Activated naive CD8-positive, alpha-beta T cell (primary cell): ENCODE measurements around the gene IL2RG.
A peak's percentile ranks its signal among the peaks of the same experiment; 100 is the strongest.

Experiments used
- H3K27ac Mint-ChIP-seq: one replicate; pipeline ENCODE4 v1.8.0; 2021; ENCODE audit warnings: mixed read lengths
- H3K27me3 Mint-ChIP-seq: one replicate; pipeline ENCODE4 v1.8.0; 2021; ENCODE audit warnings: mixed read lengths
- H3K36me3 Mint-ChIP-seq: one replicate; pipeline ENCODE4 v1.8.0; 2021; ENCODE audit warnings: mixed read lengths
- H3K4me1 Mint-ChIP-seq: one replicate; pipeline ENCODE4 v1.8.0; 2021; ENCODE audit warnings: low read depth, mixed read lengths
- H3K4me3 Mint-ChIP-seq: one replicate; pipeline ENCODE4 v1.8.0; 2021; ENCODE audit warnings: mild to moderate bottlenecking, mixed read lengths
- H3K9me3 Mint-ChIP-seq: one replicate; pipeline ENCODE4 v1.8.0; 2021; ENCODE audit warnings: low read depth, mixed read lengths

Gene IL2RG

DNA sequence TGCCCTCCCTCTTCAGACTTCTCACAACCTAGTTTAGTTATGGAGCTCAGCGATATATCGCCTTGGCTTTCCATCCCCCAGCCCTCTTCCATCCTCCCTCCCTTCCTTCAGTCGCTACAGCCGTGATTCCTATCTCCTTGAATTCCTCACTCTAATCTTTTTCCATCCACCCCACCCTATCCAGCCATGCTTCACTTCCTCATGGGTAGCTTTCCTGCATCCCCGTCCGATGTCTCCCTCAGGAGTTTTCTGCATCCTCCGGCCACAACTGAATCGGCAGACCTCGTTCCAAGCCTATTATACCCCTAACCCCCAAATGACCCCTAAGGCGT, 43.7 kb downstream of the IL2RG start:
- Mint-ChIP-seq H3K27ac (peak overlapping the region; percentile 94), H3K4me3 (peak overlapping the region; percentile 99), H3K36me3 (peaks cover 2% of the 10 kb centered on the region), H3K27me3 (no peaks in the 10 kb centered on the region), H3K9me3 (no peaks in the 10 kb centered on the region), H3K4me1 (peaks cover 23% of the 10 kb centered on the region)

DNA sequence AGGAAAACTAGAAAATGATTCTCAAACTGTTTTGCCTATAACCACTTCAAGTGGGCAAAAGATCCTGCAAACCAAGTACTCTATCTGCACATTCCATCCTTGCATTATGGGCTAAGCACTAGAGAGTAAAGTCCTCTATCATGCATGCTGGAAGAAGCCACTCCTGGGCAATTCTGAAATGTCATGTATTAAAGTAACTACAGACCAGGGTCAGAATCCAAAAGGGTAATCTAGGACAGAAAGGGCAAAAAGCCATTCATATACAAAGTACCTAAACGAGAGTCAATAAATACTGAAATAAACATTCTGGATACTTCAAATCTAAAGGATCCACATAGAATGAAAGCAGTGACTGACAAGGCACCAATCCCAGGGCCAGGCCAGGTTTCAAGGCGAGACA, 44.3 kb downstream of the IL2RG start:
- no peaks in the 10 kb centered on the region for H3K9me3 Mint-ChIP-seq
- peak overlapping the region; percentile 99 for H3K4me3 Mint-ChIP-seq
- peaks cover 2% of the 10 kb centered on the region for H3K36me3 Mint-ChIP-seq
- H3K27ac Mint-ChIP-seq = peak overlapping the region; percentile 94
- no peaks in the 10 kb centered on the region for H3K27me3 Mint-ChIP-seq
- H3K4me1 Mint-ChIP-seq = peaks cover 23% of the 10 kb centered on the region

DNA sequence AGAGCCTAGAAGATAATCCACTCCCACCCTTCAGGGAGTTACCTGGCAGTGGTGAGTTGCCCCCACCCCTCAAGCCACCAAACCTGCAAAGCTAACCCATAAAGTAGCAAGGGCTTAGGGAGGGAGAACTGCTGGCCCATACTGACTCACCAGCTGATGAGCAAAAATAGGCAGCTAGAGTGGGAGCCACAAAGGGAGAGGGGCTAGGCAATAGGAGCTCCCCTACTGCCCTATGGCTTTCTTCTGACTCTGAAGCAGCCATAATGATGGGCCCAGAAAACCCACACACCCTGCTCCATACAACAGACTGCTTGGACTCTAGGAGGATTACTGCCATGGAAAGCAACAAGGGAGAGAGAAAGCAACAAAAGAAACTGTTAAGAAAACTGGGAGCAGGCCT, 51.2 kb downstream of the IL2RG start:
- peaks cover 6% of the 10 kb centered on the region for H3K36me3 Mint-ChIP-seq
- H3K4me1 Mint-ChIP-seq = peaks cover 41% of the 10 kb centered on the region
- no peaks in the 10 kb centered on the region for H3K27me3 Mint-ChIP-seq
- H3K27ac Mint-ChIP-seq = no peak overlapping the region
- no peak overlapping the region for H3K4me3 Mint-ChIP-seq
- no peaks in the 10 kb centered on the region for H3K9me3 Mint-ChIP-seq

DNA sequence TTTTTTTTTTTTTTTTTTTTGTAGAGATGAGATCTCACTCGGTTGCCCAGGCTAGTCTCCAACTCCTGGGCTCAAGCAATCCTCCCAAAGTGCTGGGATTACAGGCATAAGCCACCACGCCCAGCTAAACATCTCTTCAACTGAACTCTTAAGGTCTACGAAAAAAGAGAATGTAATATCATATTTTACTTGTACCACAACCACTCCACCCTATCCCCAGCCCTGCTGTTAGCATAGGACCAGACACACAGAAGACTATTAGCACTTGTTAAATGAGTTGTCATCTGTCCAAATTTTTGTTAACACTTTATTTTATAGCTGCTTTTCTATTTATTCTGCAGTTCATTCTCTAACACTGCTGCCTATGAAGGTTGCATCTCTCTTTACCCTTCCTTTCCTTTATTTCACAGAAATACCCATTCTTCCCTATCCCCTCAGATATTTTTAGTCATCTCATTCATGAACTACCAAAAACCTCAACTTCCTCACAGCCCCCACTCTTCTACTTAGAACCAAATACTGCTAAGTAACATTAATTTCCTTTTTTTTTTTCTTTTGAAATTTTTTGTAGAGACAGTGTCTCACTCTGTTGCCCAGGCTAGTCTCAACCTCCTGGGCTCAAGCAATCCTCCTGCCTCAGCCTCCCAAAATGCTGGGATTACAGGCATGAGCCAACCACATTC, 53.4 kb downstream of the IL2RG start:
- H3K27me3 Mint-ChIP-seq = no peaks in the 10 kb centered on the region
- H3K4me3 Mint-ChIP-seq = no peak overlapping the region
- H3K36me3 Mint-ChIP-seq = peaks cover 4% of the 10 kb centered on the region
- H3K4me1 Mint-ChIP-seq = peaks cover 33% of the 10 kb centered on the region
- H3K9me3 Mint-ChIP-seq = no peaks in the 10 kb centered on the region
- no peak overlapping the region for H3K27ac Mint-ChIP-seq
